A673 (cell line): ENCODE results near the gene SPAG6.

ENCODE experiments used
- CTCF ChIP-seq: fragments of 300-800, 200-600 bp; sonication (generic); conservative IDR thresholded peaks from 2 replicates; pipeline ENCODE4 v1.5.1; 2017; ENCODE audit warnings: low read depth, mild to moderate bottlenecking, antibody characterized with exemption, low read length, moderate library complexity, mixed read lengths
- EZH2 ChIP-seq: fragments of 200-600 bp; sonication (generic); IDR thresholded peaks from 2 replicates; pipeline ENCODE4 v1.6.1; 2017; ENCODE audit warnings: borderline replicate concordance, low read depth, mild to moderate bottlenecking, mixed read lengths, antibody characterized with exemption, low read length; ENCODE audit not compliant: poor library complexity, severe bottlenecking

- TF ChIP-seq CTCF (no peak), EZH2 (no peak)
These were observed 24.0 kb upstream of the SPAG6 start for GRCh38 chr10:22321156-22321923.
